Stomach (tissue), 4 donors: ENCODE results near the gene RND1.

ENCODE experiments used
- CTCF ChIP-seq, 7 experiments: fragments of 450-650 bp in 4 of 7; fragments of 200-600 bp in 3 of 7; sonication (generic) in 3 of 7; IDR thresholded peaks; one replicate each; pipeline ENCODE4 v1.5.1; 2016 to 2019; ENCODE audit warnings: antibody characterized with exemption in 7 of 7, control low read depth in 2 of 7, mild to moderate bottlenecking in 1 of 7
- EP300 ChIP-seq: sonication (generic); formaldehyde crosslinking; IDR thresholded peaks from one replicate; pipeline ENCODE4 v1.6.1; 2017; ENCODE audit warnings: antibody characterized with exemption
- POLR2A ChIP-seq, 4 donors: fragments of 450-650 bp; IDR thresholded peaks; one replicate each; pipeline ENCODE4 v1.6.1; 2016; ENCODE audit warnings: antibody characterized with exemption in 4 of 4, control low read depth in 2 of 4, mild to moderate bottlenecking in 1 of 4, moderate library complexity in 1 of 4
- POLR2AphosphoS5 ChIP-seq, 3 donors: sonication (generic); formaldehyde crosslinking; IDR thresholded peaks; one replicate each; pipeline ENCODE4 v1.6.1; 2016; ENCODE audit warnings: antibody characterized with exemption in 3 of 3

DNA sequence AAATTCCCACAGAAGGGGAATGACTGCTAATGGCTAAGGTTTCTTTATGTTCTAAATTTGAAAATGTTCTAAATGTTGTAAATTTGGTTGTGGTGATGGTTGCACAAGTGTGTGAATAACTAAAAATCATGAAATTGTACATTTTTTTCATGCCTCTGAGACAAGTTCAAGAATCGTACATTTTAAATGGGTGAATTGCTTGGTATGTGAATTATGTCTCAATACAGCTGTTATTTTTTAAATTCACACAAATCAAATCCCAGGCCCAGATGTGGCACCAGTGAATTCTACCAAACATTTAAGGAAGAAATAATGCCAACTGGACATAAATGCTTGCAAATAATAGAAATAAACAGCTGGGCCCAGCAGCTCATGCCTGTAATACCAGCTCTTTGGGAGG is 28.6 kb upstream of the RND1 start:
- no peak for TF ChIP-seq CTCF (IDR thresholded peaks at IDR 0.05)
- no peak for TF ChIP-seq POLR2AphosphoS5 (IDR thresholded peaks at IDR 0.05)
- no peak for TF ChIP-seq POLR2A (IDR thresholded peaks at IDR 0.05)
- no peak for TF ChIP-seq EP300
